Measurements from ENCODE around the gene C2orf69. TPM values are rescaled to one million over a fixed set of nuclear protein-coding genes. Genes with fewer than 3 reads are reported as not detected.

The C2orf69 gene, protein sequence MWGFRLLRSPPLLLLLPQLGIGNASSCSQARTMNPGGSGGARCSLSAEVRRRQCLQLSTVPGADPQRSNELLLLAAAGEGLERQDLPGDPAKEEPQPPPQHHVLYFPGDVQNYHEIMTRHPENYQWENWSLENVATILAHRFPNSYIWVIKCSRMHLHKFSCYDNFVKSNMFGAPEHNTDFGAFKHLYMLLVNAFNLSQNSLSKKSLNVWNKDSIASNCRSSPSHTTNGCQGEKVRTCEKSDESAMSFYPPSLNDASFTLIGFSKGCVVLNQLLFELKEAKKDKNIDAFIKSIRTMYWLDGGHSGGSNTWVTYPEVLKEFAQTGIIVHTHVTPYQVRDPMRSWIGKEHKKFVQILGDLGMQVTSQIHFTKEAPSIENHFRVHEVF
- 10 to 100 TPM; 10.2 to 11.6 TPM for total RNA-seq
- polyA plus RNA-seq (ENCODE audit: insufficient read length in 6 of 6), result 10 to 100 TPM in 5 of 6 donors, 1 to 10 TPM in 1; 9.6 to 13.1 (median 10.4) TPM
- long read RNA-seq, donor 1, transcript C2orf69-201 (2 exons, 3,728 nt), result major isoform, 10 of 10 reads
- long read RNA-seq, donor 1, partial matches to known transcripts, result 0 of 10 reads
- long read RNA-seq, donor 1, other reads (novel, unspliced or antisense), result 0 of 10 reads
- long read RNA-seq, donor 2, partial matches to known transcripts, result 17 of 21 reads
- long read RNA-seq, donor 2, other reads (novel, unspliced or antisense), result 0 of 21 reads
- long read RNA-seq, donor 3, partial matches to known transcripts, result 0 of 2 reads
- long read RNA-seq, donor 3, other reads (novel, unspliced or antisense), result 0 of 2 reads
- long read RNA-seq, donor 4, partial matches to known transcripts, result 1 of 1 reads
- long read RNA-seq, donor 4, other reads (novel, unspliced or antisense), result 0 of 1 reads
- long read RNA-seq, donor 5, partial matches to known transcripts, result 10 of 13 reads
- long read RNA-seq, donor 5, other reads (novel, unspliced or antisense), result 0 of 13 reads
- long read RNA-seq, donor 6, transcript C2orf69-201 (2 exons, 3,728 nt), result major isoform, 5 of 5 reads
- long read RNA-seq, donor 6, partial matches to known transcripts, result 0 of 5 reads
- long read RNA-seq, donor 6, other reads (novel, unspliced or antisense), result 0 of 5 reads
- long read RNA-seq, donor 7, partial matches to known transcripts, result 0 of 3 reads
- long read RNA-seq, donor 7, other reads (novel, unspliced or antisense), result 0 of 3 reads
- long read RNA-seq, donor 8, partial matches to known transcripts, result 0 of 3 reads
- long read RNA-seq, donor 8, other reads (novel, unspliced or antisense), result 0 of 3 reads
- long read RNA-seq, donor 9, result 0 reads
- long read RNA-seq, donor 10, result 0 reads
- long read RNA-seq, donor 11, transcript C2orf69-201 (2 exons, 3,728 nt), result major isoform, 6 of 6 reads
- long read RNA-seq, donor 11, partial matches to known transcripts, result 0 of 6 reads
- long read RNA-seq, donor 11, other reads (novel, unspliced or antisense), result 0 of 6 reads
- long read RNA-seq, donor 12, transcript C2orf69-201 (2 exons, 3,728 nt), result major isoform, 5 of 5 reads
- long read RNA-seq, donor 12, partial matches to known transcripts, result 0 of 5 reads
- long read RNA-seq, donor 12, other reads (novel, unspliced or antisense), result 0 of 5 reads

- DNase-seq (peak; percentile 97 to 98 (median 98)), ATAC-seq (peak; percentile 99)
- TF ChIP-seq CTCF (IDR thresholded peaks at IDR 0.05), result no peak
- Histone ChIP-seq H3K27me3 (no peaks in the 10 kb centered on the region), H3K27ac (peak within 1 kb of the TSS; percentile 90 to 96), H3K4me3 (peak within 1 kb of the TSS; percentile 72), H3K9me3 (no peaks in the 10 kb centered on the region), H3K4me1 (peaks cover 15 to 32% of the 10 kb centered on the region in 2 donors), H3K36me3 (peaks cover 0 to under 1% of the 10 kb centered on the region in 2 donors)
- intact Hi-C loops (cut with DNase I), result no loop called here
Measured at GRCh38 chr2:199911052-199911876, at the start of gene C2orf69. C2orf69 (plus strand) TSS chr2:199911293; CDS start chr2:199911439, 146 bp downstream.

DNA sequence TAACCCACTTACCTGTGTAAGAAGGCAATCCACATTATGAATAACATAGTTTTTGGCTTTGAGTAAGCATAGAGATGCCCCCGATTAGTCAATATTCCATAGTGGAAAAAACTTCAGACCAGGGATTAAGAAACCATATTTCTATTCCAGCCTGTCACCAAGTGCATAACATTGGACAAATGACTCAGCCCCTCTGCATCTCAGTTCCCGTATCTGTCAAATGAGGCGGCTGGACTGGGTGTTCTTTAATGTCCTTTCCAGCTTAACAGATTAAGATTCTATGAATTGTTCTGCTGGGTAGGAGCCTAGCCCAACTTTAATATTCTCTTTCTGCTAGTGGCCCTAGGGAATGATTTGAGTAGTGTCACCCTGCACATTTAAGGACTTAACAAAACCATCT, 48.3 kb upstream of the C2orf69 start:
- ATAC-seq (no peak), DNase-seq (no peak)
- H3K4me3 ChIP-seq, result no peak overlapping the region
- no peaks in the 10 kb centered on the region for H3K9me3 ChIP-seq
- TF ChIP-seq CTCF (IDR thresholded peaks at IDR 0.05), result no peak
- H3K27ac ChIP-seq, result no peak overlapping the region
- H3K4me1 ChIP-seq, result no peaks in the 10 kb centered on the region
- intact Hi-C loops (cut with DNase I), result no loop called here
- H3K27me3 ChIP-seq, result no peaks in the 10 kb centered on the region
- H3K36me3 ChIP-seq, result no peaks in the 10 kb centered on the region

DNA sequence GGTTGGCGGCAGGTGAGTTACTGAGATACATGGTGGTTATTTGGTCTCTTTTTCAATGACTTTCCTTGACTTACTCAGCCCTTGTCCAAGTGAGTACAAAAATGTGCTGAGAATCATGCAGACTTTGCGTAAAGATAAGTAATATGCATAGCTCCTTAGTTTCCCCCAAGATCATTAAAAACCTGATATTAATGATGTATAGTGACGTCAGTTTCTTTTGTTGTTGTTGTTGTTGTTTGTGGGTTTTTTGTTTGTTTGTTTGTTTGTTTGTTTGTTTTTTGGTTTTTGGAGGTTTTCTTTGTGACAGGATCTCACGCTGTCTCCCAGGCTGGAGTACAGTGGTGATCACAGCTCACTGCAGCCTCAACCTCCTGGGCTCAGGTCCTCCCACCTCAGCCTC, 45.2 kb upstream of the C2orf69 start:
- DNase-seq (no peak), ATAC-seq (no peak)
- Histone ChIP-seq H3K4me1 (no peaks in the 10 kb centered on the region), H3K4me3 (no peak overlapping the region), H3K36me3 (no peaks in the 10 kb centered on the region), H3K27ac (no peak overlapping the region), H3K9me3 (no peaks in the 10 kb centered on the region), H3K27me3 (peaks cover 0 to under 1% of the 10 kb centered on the region in 2 donors)
- intact Hi-C loops (cut with DNase I), result no loop called here
- TF ChIP-seq CTCF (IDR thresholded peaks at IDR 0.05), result no peak

DNA sequence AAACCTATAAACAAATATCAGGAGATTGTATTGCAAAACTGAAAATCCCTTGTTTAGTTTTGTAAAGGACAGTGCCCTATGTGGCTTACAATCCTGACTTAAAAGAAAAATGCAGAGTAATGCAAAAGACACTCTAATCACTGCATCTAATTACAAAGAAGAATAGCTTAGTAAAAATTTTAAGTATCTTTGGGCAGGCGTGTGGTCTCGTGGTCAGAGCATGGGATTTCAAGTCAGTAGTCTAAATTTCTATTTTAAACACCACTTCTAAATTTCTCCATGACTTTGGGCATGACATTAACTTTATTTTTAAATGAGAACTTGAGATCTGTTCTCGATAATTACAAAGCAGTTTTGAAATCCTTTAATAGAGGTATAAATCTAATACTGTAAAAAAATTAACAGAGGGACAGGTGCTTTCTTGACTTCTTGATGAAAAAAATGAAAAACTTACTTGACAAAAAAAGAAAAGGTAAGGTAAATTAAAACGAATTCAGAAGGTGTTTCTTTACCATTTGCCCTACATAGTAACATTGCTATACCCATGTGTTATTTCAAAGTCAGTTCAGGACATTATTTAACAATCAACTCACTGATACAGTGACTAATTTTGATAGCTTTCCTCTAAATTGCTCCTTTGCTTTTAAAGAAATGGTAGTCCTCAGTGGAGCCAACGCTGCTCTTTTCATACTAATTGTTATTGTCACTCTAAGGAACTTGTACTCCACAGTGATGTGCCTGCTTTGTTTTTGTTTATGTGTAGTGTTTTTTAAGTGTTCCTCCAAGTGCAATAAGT, 42.5 kb upstream of the C2orf69 start:
- Histone ChIP-seq H3K9me3 (no peaks in the 10 kb centered on the region), H3K4me3 (no peak overlapping the region), H3K27ac (no peak overlapping the region), H3K27me3 (peaks cover 0 to 8% of the 10 kb centered on the region in 2 donors), H3K36me3 (no peaks in the 10 kb centered on the region), H3K4me1 (no peaks in the 10 kb centered on the region)
- ATAC-seq (no peak), DNase-seq (no peak)
- no peak for TF ChIP-seq CTCF (IDR thresholded peaks at IDR 0.05)
- intact Hi-C loops (cut with DNase I), result no loop called here

All from left lung (tissue), 14 donors.